K562 (cell line): ENCODE results near the gene MED29. TPM values are rescaled to one million over a fixed set of nuclear protein-coding genes. Genes with fewer than 3 reads are reported as not detected.

Experiments used
- CSDE1 ChIP-seq, 2 experiments: fragments of 450-650 bp; IDR thresholded peaks; 2 replicates each; pipeline ENCODE4 v1.6.1; 2016; ENCODE audit warnings: mild to moderate bottlenecking in 1 of 2
- GABPB1 ChIP-seq: sonication (generic); formaldehyde crosslinking; IDR thresholded peaks from 2 replicates; pipeline ENCODE4 v1.8.0; 2022; ENCODE audit warnings: mild to moderate bottlenecking, missing genetic modification reagents
- GTF2B ChIP-seq: IDR thresholded peaks from 2 replicates; pipeline ENCODE4 v1.6.1; 2011; ENCODE audit not compliant: insufficient read length; ENCODE audit errors: extremely low read depth
- HLTF ChIP-seq: fragments of 450-650 bp; IDR thresholded peaks from 2 replicates; pipeline ENCODE4 v1.6.1; 2016
- MCM3 ChIP-seq: fragments of 450-650 bp; IDR thresholded peaks from 2 replicates; pipeline ENCODE4 v1.6.1; 2016
- MNT ChIP-seq, 2 experiments: fragments of 450-650 bp; conservative IDR thresholded peaks; 2 replicates each; pipeline ENCODE4 v1.6.1; 2017; ENCODE audit warnings: mild to moderate bottlenecking in 2 of 2, moderate library complexity in 2 of 2
- POLR2B ChIP-seq: fragments of 450-650 bp; IDR thresholded peaks from 2 replicates; pipeline ENCODE4 v1.6.1; 2018; ENCODE audit warnings: low read depth; ENCODE audit not compliant: partially characterized antibody
- PRDM10 ChIP-seq: fragments of 450-650 bp; IDR thresholded peaks from 2 replicates; pipeline ENCODE4 v1.6.1; 2018; ENCODE audit not compliant: partially characterized antibody
- STAG1 ChIP-seq: sonication (generic); formaldehyde crosslinking; IDR thresholded peaks from 2 replicates; pipeline ENCODE4 v1.5.0; 2020; ENCODE audit warnings: missing genetic modification reagents, borderline replicate concordance
- TAF7 ChIP-seq: fragments of 450-650 bp; IDR thresholded peaks from 2 replicates; pipeline ENCODE4 v1.6.1; 2016; ENCODE audit warnings: missing genetic modification characterization, missing compliant biosample characterization
- XRCC4 ChIP-seq: IDR thresholded peaks from one replicate; pipeline ENCODE4 v1.6.1; 2011; ENCODE audit not compliant: insufficient read depth, insufficient read length; ENCODE audit errors: extremely low read depth
- polyA plus RNA-seq, 8 experiments: library from polyadenylated mRNA; depleted of rRNA in 4 of 8; stranded (reverse) in 5 of 8; unstranded in 3 of 8; fragments of >200 nt; fragmentation: Nextera tagmentation in 2 of 8; fragmentation: Illumina TruSeq in 1 of 8; extraction: Ambion mirVana in 2 of 8; extraction: Trizol in 1 of 8; gene quantifications; 2 replicates each; pipeline versions ENCODE4 v1.2.1 to v1.2.3, GENCODE V29; 2011 to 2014; ENCODE audit warnings: inconsistent platforms in 1 of 8, missing spikeins in 1 of 8
- total RNA-seq, 7 experiments: library from RNA; depleted of rRNA in 6 of 7; stranded (reverse); fragments of >200 nt in 6 of 7; fragmentation: Illumina TruSeq in 2 of 7; extraction: Trizol in 2 of 7; gene quantifications; 2 replicates each; pipeline versions ENCODE4 v1.2.1 to v1.2.3, GENCODE V29; 2011 to 2021; ENCODE audit warnings: low replicate concordance in 1 of 7
- TF ChIP-seq, protein P1 (sequence below): fragments of 250-450 bp; sonication (Bioruptor Pico); IDR thresholded peaks from 2 replicates; pipeline ENCODE4 v1.5.0; 2021

Gene MED29
- total and polyA plus RNA-seq, 9 of the 15 experiments (the other 6 are each of a cell fraction or from before 2014, with no cell fraction given) = 1.8 to 22.6 (median 12.4) TPM

DNA sequence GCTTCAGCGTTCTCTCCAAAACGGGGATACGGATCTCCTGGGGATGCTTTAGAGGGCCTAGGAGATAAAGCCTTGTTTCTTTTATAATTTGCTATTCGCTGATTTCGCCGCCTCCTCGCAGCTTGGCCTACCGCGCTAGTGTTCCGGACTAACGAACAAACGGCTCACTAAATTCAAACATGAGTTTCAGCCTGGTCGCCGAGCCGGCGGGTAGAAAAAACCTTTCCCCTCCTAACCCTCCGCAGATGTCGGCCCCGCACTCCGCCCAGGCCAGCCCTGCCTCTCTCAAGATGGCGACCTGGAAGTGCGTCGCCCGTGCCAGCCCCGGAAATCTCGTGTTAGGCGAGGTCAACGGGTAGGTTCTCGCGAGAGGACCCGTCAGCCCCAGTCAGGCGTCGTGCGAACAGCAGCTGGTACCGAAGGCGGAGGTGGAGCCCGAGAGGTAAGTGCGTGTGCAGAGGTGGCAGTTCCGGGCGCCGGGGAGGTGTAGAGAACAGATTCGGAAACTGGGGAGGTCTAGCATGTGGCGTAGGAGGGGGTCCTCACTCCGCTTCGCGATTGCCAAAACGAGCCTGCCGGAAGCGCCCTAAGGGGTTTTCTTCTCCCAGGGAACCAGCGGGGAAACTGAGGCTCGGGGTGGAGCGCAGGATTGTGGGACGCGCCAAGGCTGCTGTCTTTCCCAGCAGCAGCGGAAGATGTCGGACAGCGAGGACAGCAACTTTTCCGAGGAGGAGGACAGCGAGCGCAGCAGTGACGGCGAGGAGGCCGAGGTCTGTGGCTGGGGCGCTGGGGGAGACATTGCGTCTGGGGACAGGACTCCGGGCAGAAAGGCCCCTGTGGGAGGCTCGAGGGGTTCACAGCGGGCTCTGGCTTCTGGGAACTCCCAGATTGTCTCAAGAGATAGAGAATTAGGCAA lies 54.3 kb downstream of the MED29 start, which contains the start of gene SUPT5H (continued):
- TF ChIP-seq GTF2B = no peak
- no peak for TF ChIP-seq MCM3
- peak; percentile 73 for TF ChIP-seq TAF7 (tag)
- peak; percentile 86 for TF ChIP-seq GABPB1
- TF ChIP-seq STAG1 (CRISPR knock-in tag) = no peak
- TF ChIP-seq PRDM10 = peak; percentile 13
- no peak for TF ChIP-seq XRCC4
- TF ChIP-seq MNT (conservative IDR thresholded peaks at IDR 0.05) = peak; percentile 85 to 91
- TF ChIP-seq HLTF = peak; percentile 65; the same call in 1 of the 2 replicates
- peak; percentile 76 for TF ChIP-seq POLR2B
- TF ChIP-seq, protein P1, sequence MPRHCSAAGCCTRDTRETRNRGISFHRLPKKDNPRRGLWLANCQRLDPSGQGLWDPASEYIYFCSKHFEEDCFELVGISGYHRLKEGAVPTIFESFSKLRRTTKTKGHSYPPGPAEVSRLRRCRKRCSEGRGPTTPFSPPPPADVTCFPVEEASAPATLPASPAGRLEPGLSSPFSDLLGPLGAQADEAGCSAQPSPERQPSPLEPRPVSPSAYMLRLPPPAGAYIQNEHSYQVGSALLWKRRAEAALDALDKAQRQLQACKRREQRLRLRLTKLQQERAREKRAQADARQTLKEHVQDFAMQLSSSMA (CRISPR knock-in tag) = peak; percentile 99
- TF ChIP-seq CSDE1 (IDR thresholded peaks at IDR 0.05) = peak in 1 of 2 experiments; percentile 84; a peak in 2 of 4 replicates
- TF ChIP-seq, all 486 proteins: peak for 139
